Measurements from ENCODE around the gene SLC25A53.
"Not testable (repeated sequence)": the region's sequence is repeated elsewhere in the genome, so short reads cannot be mapped to it uniquely, and the experiment has no call there.

The SLC25A53 gene

DNA sequence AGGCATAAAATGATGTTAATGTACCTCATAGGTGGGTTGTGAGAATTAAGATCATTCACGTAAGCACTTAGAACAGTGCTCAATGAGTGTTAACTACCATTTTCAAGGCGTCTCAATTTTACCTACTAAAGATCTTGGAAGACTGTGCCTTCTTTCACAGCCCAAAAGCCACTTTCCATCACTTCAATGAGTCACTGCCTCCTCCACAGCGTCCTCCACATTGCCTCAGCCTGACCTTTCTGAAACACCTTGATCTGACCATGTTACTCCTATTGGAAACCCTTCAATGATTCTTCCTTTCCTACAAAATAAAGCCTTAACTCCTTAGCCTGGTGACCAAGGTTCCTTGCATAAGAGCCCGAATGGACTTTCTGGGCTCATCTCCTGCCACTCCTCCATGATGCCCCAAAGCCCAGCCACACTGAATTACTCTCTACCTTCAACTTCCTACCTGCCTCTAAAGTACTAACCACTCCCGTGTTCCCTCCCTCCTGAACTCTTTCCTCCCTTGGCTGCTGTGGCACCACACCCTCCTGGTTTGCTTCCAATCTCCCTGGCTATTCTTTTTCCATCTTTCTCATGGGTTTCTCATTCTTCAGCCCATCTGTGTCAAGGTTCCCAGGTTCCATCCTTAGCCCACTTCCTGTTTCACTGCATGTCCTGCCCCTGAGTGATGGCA, 22.1 kb downstream of the SLC25A53 start:
- DNase-seq (ENCODE audit: low read depth, low spot score) = no peak

DNA sequence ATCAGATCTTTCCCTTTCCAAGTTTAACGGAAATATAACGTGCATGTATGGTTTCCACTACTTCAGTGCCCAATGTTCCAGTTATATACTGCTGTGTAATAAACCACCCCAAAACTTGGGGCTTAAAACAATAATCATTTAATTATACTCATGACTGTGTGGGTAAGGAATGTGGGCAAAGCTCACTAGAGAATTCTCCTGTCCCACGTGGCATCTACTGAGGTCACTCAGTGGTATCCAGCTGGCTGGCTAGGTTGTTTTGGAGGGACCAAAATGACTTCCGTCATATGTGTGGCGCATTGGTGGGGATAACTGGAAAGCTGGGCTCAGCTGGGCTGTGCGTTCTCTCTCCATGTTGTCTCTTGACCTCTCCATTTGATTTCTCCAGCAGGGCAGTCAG, 26.0 kb downstream of the SLC25A53 start:
- no peak for DNase-seq (ENCODE audit: low read depth, low spot score)

DNA sequence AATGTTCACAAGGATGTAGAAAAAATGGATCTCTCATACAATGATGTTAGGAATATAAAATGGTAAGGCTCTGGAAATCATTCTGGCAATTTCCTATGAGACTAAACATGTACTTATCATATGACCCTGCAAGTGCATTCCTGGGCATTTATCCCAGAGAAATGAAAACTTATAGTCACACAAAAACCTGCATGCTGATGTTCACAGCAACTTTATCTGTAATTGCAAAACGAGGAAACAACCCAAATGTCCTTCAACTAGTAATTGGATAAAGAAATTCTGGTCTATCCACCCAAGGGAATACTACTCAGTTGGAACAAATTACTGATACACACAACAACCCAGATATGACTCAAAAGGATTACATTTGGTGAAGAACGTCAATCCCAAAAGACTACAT, 30.0 kb downstream of the SLC25A53 start:
- no peak for DNase-seq (ENCODE audit: low read depth, low spot score)

DNA sequence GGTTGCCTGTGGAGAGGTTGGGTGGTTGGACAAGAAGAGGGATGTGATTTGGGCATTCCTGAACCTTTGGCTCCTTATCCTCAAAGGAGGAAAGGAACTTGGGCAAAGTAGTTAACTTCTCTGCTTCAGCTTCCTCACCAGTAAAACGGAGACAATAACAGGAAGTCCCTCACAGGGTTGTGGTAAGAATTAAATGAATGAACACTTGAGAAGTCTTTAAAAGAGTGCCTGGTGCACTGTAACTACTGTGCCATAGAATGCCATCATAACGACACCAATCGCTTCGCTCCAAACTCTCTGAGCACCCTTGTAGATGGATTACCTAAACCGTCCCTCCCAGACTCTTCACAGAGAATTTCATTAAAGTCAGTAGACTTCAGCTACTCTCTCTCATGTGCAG, 34.0 kb downstream of the SLC25A53 start:
- no peak for DNase-seq (ENCODE audit: low read depth, low spot score)

DNA sequence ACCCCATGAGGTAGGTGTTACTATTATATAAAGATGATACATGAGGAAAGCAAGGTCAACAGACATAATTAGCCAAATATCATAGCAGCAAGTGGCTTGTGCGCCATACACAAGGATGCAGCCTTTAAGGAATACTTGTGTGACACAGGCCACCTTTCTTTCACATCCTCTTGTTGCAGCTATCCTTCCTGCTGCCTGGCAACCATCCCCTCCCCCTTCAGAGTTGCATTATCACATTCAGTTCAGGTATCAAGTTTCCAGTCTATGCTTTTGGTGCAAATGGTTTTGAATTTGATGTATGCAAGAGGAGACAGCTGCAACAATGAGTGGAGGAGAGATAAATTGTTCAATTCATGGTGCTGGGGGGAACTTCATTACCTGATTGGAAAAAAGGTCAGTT, 38.0 kb downstream of the SLC25A53 start:
- no peak for DNase-seq (ENCODE audit: low read depth, low spot score)

DNA sequence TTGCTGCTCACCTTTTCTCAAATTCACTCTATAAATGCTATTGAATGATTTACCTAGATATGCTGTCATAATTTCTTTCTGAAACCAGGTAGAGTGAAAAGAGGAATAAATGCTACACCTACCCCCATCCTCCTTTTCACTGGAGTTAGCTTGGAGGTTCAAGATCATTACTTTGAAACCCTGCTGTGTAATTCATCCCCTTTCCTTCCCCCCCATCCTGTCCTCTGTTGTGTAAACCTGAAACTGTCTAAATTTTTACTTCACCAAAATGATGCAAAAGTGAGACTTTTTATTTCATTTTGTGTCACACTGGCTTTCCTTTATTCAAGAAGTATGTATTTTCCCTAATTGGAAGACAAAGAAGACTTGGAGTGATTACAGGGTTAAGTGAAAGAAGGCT, 39.0 kb downstream of the SLC25A53 start:
- no peak for DNase-seq (ENCODE audit: low read depth, low spot score)

DNA sequence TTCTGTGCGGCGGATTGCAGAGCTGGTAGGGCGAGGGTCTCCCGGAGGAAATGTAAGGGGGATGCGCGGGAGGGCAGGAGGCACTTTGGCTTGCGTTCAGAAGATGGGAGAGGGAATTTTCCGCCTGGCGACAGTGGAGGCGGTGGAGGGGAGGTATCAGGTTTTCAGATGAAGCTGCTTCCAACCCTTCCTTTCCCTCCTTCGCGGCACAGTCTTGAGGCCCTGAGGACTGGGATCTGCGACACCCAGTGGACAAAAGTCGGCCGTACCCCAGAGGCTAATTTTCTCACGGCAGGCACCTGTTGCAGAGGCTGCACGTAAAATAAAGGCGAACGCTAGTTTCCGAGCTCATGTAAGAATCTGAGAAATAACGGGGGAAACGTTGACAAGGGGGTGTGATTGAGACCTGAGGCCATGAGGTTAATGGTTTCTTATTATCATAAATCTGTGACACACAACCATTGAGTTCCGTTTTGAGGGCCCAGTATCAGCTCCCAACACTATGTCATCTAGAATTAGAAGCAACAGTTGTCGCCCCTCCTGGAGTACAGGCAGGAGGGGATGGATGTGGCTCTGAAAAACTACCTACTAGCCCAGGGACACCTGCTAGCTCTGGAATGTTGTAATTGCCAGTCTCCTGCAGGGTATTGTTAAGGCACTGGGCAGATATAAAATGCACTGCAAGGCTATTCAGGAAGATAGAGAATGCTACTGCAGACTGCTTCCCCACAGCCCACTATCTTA, 43.4 kb downstream of the SLC25A53 start:
- DNase-seq (ENCODE audit: low read depth, low spot score) = no peak

DNA sequence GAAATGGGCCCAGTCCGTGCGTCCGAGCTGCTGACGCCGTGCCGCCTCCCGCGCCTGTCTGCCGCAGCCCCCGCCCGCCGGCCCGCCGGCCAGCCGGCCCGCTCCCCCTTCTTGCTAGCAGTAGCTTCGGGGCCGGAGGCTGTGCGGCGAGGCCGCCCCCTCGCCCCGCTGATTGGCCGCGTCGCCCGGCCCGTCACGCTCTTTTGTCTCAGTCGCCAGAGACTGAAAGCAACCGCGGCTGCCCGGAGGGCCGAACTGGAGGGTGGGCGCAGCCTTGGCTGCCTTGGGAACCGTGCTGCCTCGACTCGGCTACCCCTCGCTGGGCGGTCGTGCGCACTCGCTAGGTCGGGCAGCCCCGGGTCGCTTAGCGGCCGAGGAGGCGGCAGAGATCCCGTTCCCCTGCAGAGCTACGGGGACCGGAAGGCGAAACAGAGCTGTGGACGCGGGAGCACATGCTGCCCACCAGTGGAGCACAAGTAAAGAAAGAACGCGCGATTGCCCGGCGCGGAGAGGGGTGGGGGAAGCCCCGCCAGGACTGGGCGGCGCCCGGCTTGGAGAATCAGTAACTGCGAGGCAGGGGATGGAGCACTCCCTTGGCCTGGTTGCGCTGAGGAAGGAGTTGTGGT, 44.4 kb downstream of the SLC25A53 start, which contains the start of gene ZCCHC18:
Gene ZCCHC18 (plus strand): TSS at position 198 of the 626 bp plus-strand sequence. CDS start 1,589 bp downstream, outside the sequence.
- DNase-seq (ENCODE audit: low read depth, low spot score) = no peak

DNA sequence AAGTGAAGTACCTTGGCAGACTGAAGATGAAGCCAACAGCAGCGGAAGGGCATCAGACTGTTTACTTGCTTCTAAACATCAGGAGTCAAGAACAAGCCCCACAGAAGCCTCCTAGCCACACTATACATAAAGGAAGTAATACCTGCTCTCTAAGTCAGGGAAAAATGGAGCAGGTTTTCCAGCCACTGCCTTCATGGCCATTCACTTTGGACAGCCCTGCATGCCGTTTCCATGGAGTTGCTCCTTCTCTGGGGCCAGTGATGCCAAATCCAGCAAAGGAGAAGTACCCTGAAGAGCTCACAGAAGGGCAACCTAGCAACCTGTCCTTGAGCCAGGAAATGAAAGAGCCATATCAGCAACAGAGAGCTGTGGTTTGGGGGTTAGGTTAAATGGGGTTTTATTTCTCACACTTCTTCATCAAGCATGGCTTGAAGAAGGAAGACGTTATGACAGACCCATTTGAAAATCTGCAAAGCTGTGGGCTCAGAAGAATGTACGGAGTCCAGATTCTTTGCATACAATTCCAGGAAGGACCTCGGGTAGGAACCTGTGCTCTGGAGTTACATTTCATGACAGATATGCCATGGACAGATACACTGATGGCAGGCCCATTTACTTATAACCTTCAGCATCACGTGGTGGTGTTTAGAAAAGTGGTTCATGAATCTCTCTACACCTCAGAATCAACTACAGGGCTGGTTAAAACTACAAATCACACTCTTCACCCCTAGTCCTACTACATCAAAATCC, 46.1 kb downstream of the SLC25A53 start:
- not testable (repeated sequence) for DNase-seq (ENCODE audit: low read depth, low spot score)

DNA sequence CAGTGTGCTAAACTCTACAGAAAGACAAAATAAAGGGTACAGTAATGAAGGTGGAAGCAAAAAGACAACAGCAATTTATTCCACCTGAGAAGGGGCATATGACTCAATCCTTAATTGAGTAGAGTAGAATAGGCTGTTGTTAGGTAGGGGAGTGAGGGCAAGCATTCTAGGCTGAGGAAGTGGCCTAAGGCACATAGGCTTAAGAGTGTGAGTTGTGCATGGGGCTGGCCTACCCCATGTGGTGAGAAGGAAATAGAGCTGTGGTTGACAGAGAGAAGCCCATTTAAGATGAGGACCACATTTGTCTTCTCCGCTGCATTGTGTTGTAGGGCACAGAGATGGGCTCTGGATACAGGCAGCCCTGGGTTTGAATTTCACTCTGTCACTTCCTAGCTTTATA, 47.9 kb downstream of the SLC25A53 start:
- DNase-seq (ENCODE audit: low read depth, low spot score) = no peak

DNA sequence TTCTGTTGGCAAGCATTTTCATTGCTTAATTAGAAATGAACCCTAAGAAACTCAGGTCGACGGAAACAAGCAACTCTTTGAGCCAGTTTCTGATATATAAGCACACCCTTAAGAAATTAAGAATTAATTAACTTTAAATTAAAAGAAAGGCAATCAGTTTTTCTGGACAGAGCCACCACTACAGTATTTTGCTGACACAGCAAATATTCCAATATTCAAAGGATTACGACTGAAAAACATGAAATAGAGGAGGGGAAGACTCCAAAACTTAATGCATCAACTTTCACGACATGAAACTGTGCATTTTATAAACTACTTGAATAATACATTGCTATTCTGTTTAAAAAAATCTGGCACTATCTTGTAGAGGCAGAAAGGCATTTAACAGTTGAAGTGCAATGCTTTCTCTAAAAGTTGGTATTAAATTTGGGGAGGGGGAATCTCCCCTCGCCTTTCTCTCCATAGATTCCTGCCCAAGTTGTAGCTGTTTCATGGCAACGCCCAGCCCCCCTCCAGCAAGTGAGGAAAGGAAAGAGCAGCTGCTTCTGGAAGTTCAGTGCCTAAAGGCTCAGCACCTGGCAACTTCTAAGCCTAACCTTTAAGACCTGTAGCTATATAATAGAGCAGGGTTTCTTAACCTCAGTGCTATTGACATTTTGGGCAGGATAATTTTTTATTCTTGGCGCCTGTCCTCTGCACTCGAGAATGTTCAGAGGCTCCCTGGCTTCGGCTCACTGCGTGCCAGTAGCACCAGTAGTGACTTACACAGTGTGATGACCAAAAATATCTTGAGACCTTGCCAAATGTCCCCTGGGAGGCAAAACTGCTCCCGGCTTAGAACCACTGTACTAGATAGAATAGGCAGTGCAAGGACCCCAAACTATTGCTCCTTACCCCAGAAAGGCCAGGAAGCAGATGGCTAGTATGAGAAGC, 51.2 kb downstream of the SLC25A53 start:
- DNase-seq (ENCODE audit: low read depth, low spot score) = no peak

DNA sequence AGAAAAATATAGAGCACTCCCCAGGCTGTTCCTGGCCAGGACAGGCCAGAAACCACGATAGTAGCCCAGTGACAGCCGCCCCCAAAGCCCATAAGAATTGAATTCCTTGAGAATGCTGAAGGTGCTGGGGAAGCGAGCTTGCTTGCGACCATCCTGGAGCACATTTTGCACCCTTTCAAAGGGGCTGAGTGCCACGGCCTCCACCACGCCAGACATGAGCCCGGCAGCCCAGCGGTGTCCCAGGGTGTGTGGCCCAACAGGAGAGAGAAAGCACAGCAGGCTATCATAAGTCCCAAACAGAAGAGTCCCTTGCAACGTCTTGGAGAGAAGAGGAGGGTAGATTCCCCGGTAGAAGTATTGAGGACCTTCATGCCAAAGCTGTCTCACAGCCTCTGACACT, 52.1 kb downstream of the SLC25A53 start:
- no peak for DNase-seq (ENCODE audit: low read depth, low spot score)

DNA sequence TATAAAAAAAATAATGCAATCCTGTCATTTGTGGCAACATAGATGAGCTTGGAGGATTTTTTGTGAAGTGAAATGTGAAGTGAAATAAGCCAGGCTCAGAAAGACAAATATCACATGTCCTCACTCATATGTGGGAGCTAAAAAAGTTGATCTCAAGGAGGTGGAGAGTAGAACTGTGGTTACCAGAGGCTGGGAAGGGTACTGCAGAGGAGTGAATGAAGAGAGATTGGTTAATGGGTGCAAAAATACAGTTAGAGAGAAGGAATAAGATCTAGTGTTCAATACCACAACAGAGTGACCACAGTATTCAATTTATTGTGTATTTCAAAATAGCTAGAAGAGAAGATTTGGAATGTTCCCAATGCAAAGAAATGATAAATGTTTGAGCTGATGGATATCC, 57.9 kb downstream of the SLC25A53 start:
- DNase-seq (ENCODE audit: low read depth, low spot score) = no peak

DNA sequence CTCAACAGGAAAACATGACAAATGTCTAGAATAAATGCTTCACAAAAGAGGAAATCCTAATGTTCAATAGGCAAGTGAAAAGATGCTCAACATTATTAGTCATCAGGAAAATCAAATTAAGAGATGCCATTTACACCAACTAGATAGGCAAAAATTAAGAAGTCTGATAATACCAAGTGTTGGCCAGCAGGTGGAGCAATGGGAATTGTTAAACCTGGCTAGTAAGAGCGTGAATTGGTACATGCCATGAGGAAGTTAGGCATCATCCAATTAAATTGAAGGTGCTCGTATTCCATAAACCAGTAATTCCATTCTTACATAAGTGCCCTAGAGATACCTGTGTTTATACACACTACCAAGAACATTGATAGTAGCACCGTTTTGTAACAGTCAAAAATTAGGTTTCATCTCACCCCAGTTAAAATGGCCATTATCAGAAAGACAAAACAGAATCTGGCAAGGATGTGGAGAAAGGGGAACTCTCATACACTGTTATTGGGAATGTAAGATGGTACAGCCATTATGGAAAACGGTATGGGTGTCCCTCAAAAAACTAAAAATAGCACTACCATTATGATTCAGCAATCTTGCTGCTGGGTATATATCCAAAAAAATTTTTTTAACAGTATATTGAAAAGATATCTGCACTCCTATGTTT, 58.5 kb downstream of the SLC25A53 start:
- peak; percentile 36 for DNase-seq (ENCODE audit: low read depth, low spot score)

DNA sequence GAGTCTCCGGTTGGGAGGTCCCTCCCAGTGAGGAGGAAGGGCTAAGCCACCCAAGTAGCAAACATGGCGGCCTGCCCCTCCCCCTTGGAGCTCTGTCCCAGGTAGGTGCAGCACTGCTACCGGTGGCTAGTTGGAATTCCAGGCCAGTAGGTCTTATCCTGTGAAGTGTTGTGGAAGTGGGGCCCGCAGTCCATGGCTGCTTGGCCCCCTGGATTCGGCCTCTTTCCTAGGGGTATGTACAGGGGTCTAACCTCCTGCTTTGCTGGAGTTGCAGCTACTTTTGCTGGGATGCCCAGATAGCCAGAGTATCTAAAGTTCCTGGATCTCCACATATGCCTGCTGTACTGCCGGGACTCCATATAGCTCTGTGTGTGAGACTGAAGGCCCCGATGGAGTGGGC, 70.9 kb downstream of the SLC25A53 start:
- no peak for DNase-seq (ENCODE audit: low read depth, low spot score)

DNA sequence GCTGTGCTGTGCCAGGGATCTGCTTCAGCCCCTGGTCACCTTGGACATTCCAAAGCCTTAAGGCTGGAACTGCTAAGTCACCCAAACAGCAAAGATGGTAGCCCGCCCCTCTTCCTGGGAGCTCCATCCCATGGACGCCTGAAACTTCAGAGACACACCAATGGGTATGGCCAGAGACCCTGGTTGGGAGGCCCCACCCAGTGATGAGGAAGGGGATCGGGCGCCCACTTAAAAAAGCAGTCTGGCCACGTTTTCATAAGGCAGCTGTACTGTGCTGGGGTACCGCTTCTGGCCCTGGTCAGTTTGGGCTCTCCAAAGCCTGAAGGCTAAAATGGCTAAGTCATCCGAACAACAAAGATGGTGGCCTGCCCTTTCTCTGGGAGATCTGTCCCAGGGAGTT, 71.3 kb downstream of the SLC25A53 start:
- no peak for DNase-seq (ENCODE audit: low read depth, low spot score)

DNA sequence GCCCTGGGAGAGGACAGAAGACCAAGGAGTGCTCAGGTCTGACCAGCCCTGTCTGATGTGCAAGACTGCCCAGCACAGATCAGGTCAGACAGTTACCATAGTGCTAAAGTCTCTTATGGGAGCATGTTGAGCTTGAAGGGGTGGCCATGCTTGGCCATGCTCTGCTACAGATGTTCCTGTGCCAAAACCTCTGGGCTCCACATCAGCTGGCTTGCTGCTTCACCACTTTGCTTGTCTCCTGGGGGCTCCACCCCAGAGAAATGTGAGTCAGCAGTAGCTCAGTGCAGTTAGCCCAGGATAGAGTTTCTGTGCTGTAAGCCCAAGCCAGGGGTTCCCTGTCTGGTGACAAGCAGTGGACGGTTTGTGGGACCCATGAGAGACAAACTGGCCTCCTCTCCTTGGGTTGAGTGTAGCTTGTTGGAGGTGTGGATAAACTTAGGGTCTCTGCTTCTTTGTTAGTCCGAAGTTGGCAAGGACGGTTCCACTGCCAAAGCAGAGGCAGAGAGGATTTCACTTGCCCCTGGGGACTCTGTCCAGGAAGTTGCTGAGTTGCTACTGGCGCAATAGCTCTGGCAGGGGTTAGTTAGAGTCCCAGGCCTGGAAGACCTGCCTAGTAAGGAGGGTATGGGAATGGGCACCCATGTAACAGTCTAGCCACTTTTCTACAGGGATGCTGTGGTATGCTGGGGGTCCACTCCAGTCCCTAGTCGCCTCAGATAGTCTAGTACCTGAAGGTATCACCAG, 72.1 kb downstream of the SLC25A53 start:
- no peak for DNase-seq (ENCODE audit: low read depth, low spot score)

DNA sequence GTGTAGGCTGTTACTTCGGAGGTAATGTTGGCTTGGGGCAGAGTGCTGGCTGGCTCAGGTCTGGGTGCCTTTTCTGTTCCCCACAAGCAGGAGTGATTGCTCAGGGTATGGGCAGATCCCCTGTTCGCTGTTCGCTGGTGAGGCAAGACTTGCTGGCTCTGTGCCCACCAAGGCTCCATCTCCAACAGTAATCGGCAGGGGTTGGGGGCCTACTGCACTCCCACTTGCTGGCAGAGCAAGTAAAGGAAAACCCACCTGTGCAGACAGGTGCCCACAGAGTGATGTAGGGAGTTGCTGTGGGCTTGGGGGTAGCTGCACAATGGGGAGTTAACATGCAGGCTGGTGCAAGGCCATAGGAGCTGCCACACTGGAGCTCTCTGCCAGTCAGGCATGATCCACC, 72.7 kb downstream of the SLC25A53 start:
- no peak for DNase-seq (ENCODE audit: low read depth, low spot score)

DNA sequence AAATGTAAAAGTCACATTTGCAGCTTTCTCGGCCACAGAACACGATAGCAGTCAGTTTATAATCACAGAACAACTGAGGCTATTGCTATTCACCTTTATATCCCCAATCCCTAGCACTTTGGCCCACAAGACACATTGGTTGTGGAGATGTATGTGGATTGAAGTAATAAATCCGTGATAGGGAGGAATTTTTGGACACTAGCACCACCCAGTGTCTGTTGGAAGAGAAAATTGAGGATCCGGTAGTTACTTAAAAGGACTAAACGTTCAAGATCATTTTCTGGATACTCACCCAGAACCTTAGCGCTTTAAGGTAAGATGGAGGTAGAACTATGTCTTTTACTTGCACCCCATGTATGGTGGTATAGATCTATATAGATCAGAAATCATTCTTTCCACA, 79.0 kb downstream of the SLC25A53 start:
- DNase-seq (ENCODE audit: low read depth, low spot score) = not testable (repeated sequence)
